Fibroblast of skin of right biceps (primary cell): ENCODE results near the gene MAP4K4.
"Not testable (repeated sequence)": the region's sequence is repeated elsewhere in the genome, so short reads cannot be mapped to it uniquely, and the experiment has no call there.

Experiments
- DNase-seq: peaks from one replicate; pipeline ENCODE4 v3.0.0-alpha.2; 2013

The MAP4K4 gene

GRCh38 chr2:101770726-101771125, 73.2 kb downstream of the MAP4K4 start:
- peak; percentile 74 for DNase-seq

GRCh38 chr2:101771227-101771902, 73.9 kb downstream of the MAP4K4 start:
- no peak for DNase-seq

GRCh38 chr2:101771910-101772321, 74.4 kb downstream of the MAP4K4 start:
- DNase-seq: no peak

- DNase-seq: no peak
Measured at GRCh38 chr2:101773137-101773536, 75.6 kb downstream of the MAP4K4 start.

GRCh38 chr2:101773961-101774360, 76.5 kb downstream of the MAP4K4 start:
- DNase-seq: not testable (repeated sequence)

GRCh38 chr2:101775092-101775491, 77.6 kb downstream of the MAP4K4 start:
- no peak for DNase-seq

GRCh38 chr2:101775636-101776035, 78.1 kb downstream of the MAP4K4 start:
- DNase-seq: no peak

- no peak for DNase-seq
Measured at GRCh38 chr2:101776172-101777043, 78.9 kb downstream of the MAP4K4 start.

GRCh38 chr2:101777337-101777736, 79.8 kb downstream of the MAP4K4 start:
- DNase-seq: no peak

GRCh38 chr2:101778102-101778501, 80.6 kb downstream of the MAP4K4 start:
- DNase-seq: no peak

- no peak for DNase-seq
Measured at GRCh38 chr2:101779190-101779589, 81.7 kb downstream of the MAP4K4 start.

- DNase-seq: no peak
Measured at GRCh38 chr2:101779656-101780055, 82.1 kb downstream of the MAP4K4 start.

- no peak for DNase-seq
Measured at GRCh38 chr2:101781326-101781725, 83.8 kb downstream of the MAP4K4 start.

- DNase-seq: no peak
Measured at GRCh38 chr2:101781791-101782426, 84.4 kb downstream of the MAP4K4 start.

- DNase-seq: no peak
Measured at GRCh38 chr2:101782427-101782792, 84.9 kb downstream of the MAP4K4 start.

GRCh38 chr2:101787097-101787496, 89.6 kb downstream of the MAP4K4 start:
- peak; percentile 66 for DNase-seq

- DNase-seq: no peak
Measured at GRCh38 chr2:101788565-101788964, 91.1 kb downstream of the MAP4K4 start.

GRCh38 chr2:101788995-101789970, 91.8 kb downstream of the MAP4K4 start:
- DNase-seq: peak; percentile 60

- no peak for DNase-seq
Measured at GRCh38 chr2:101790416-101790815, 92.9 kb downstream of the MAP4K4 start.

GRCh38 chr2:101790857-101791256, 93.3 kb downstream of the MAP4K4 start:
- DNase-seq: peak; percentile 88

GRCh38 chr2:101792208-101792607, 94.7 kb downstream of the MAP4K4 start:
- DNase-seq: no peak

GRCh38 chr2:101793277-101793969, 95.9 kb downstream of the MAP4K4 start:
- DNase-seq: peak; percentile 32
